PC-3 (cell line): Measurements from ENCODE around the gene KRTAP1-3.

Experiments used
- CTCF ChIP-seq: fragments of 300-600 bp; sonication (generic); conservative IDR thresholded peaks from 2 replicates; pipeline ENCODE4 v1.5.1; 2017; ENCODE audit warnings: antibody characterized with exemption, low read depth, mild to moderate bottlenecking, low read length
- EZH2phosphoT487 ChIP-seq: fragments of 300-600 bp; sonication (generic); IDR thresholded peaks from 2 replicates; pipeline ENCODE4 v1.6.1; 2018; ENCODE audit warnings: mild to moderate bottlenecking, antibody characterized with exemption, low read length, borderline replicate concordance

GRCh38 chr17:41057547-41057946 is 22.9 kb upstream of the KRTAP1-3 start:
- TF ChIP-seq CTCF (no peak), EZH2phosphoT487 (no peak)
